ENCODE data around the gene RPS6KB2. TPM values are rescaled to one million over a fixed set of nuclear protein-coding genes. Genes with fewer than 3 reads are reported as not detected.

RPS6KB2 gene
- total and polyA plus RNA-seq, 10 of the 15 experiments (the other 5 are each of a cell fraction or from before 2014, with no cell fraction given) = 0.39 to 101 (median 58.4) TPM

DNA sequence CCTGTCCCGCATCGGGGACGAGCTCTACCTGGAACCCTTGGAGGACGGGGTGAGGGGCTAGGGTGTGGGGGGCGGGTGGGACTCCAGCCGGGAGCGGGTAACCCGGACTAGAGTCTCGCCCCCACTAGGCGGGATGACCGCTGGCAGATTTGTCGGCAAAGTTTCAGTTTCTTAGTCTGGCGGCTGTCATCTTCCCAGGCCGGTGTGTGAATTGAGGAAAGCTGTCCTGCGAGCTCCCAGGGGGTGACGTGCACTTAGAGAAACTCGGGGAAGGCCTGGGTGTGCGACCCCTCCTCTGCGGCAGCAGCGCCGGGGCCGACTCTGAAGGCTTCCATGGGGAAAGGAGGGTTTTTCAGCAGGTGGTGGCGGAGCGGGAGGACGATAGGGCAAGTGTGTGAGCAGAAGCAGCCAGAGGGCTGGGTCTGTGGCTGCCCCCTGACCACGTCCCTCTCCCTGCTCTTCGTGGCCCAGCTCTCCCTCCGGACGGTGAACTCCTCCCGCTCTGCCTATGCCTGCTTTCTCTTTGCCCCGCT lies 36.0 kb upstream of the RPS6KB2 start (continued):
- TF ChIP-seq SIN3A (IDR thresholded peaks at IDR 0.05; ENCODE audit: low read depth, low read length) = no peak
- no peak for TF ChIP-seq GABPA (IDR thresholded peaks at IDR 0.05; ENCODE audit: low read depth)

- H3K36me3 ChIP-seq (ENCODE audit: control insufficient read depth in 2 of 2, insufficient read depth in 2 of 2, low read length in 1 of 2) = peaks cover 13 to 14% of the 10 kb centered on the region in 2 experiments
- H3K4me3 ChIP-seq = no peak overlapping the region
- WGBS (ENCODE audit: insufficient coverage, insufficient replicate concordance, low lambda C conversion rate, missing lambda C conversion rate) = 89% methylated on average over 18 of the region's 18 CpGs
- in situ Hi-C loops (cut with MboI) = no loop called here
- H3K79me2 ChIP-seq (ENCODE audit: control insufficient read depth, insufficient read depth, low read length) = peaks cover 24% of the 10 kb centered on the region
- CTCF ChIA-PET = interaction anchor here (1.8 kb wide), 1 partner anchor 44 kb away, joined by 3 read pairs; the partner anchor contains the start of gene PTPRCAP
- H3K27ac ChIP-seq (ENCODE audit: control insufficient read depth, insufficient read depth) = no peak overlapping the region
- no peak overlapping the region for H3K9ac ChIP-seq (ENCODE audit: control insufficient read depth, insufficient read depth, low read length)
- H4K20me1 ChIP-seq (ENCODE audit: control insufficient read depth, insufficient read depth) = no peaks in the 10 kb centered on the region; the same call in 1 of the 2 replicates
- POLR2A ChIA-PET = interaction anchor here (1.1 to 2.8 kb wide), 3 partner anchors 9 to 93 kb away, joined by 4 to 48 read pairs (median 7); partner anchors contain the start of genes PPP1CA and TBC1D10C
- H2AFZ ChIP-seq (ENCODE audit: control insufficient read depth, low read depth, low read length) = no peak overlapping the region
- intact Hi-C loops (cut with micrococcal nuclease; ENCODE audit: unreplicated experiment) = no loop called here
- no peak for FAIRE-seq
- ATAC-seq = no peak
- H3K9me3 ChIP-seq (replicated peaks; ENCODE audit: control insufficient read depth, insufficient read depth, low read length) = no peaks in the 10 kb centered on the region
- BruUV-seq (replicated peaks) = no TSS peak
- H3K27me3 ChIP-seq (replicated peaks in 1 of 2; ENCODE audit: control insufficient read depth in 2 of 2, insufficient read depth in 2 of 2, low read length in 1 of 2) = no peaks in the 10 kb centered on the region
- peaks cover 10% of the 10 kb centered on the region for H3K4me1 ChIP-seq (ENCODE audit: control insufficient read depth, insufficient read depth, low read length)
- SMC1A ChIA-PET (ENCODE audit: uncharacterized antibody, unreplicated experiment) = interaction anchor here (1.8 to 3.4 kb wide), 2 partner anchors 8 to 41 kb away, joined by 5 to 17 read pairs; partner anchors contain the start of gene PPP1CA
- H3K4me2 ChIP-seq (ENCODE audit: control insufficient read depth, insufficient read depth) = 0 out of 2 replicates have a peak overlapping the region, but pooled peaks have one; percentile 1
- no peak for DNase-seq (ENCODE audit: low read depth, low spot score)
- RAD21 ChIA-PET (ENCODE audit: unreplicated experiment) = interaction anchor here (1.9 kb wide), 1 partner anchor 93 kb away, joined by 5 read pairs; no protein-coding TSS in a partner anchor
- no peak for TF ChIP-seq STAT1 (conservative IDR thresholded peaks at IDR 0.05)
- TF ChIP-seq, protein P1, sequence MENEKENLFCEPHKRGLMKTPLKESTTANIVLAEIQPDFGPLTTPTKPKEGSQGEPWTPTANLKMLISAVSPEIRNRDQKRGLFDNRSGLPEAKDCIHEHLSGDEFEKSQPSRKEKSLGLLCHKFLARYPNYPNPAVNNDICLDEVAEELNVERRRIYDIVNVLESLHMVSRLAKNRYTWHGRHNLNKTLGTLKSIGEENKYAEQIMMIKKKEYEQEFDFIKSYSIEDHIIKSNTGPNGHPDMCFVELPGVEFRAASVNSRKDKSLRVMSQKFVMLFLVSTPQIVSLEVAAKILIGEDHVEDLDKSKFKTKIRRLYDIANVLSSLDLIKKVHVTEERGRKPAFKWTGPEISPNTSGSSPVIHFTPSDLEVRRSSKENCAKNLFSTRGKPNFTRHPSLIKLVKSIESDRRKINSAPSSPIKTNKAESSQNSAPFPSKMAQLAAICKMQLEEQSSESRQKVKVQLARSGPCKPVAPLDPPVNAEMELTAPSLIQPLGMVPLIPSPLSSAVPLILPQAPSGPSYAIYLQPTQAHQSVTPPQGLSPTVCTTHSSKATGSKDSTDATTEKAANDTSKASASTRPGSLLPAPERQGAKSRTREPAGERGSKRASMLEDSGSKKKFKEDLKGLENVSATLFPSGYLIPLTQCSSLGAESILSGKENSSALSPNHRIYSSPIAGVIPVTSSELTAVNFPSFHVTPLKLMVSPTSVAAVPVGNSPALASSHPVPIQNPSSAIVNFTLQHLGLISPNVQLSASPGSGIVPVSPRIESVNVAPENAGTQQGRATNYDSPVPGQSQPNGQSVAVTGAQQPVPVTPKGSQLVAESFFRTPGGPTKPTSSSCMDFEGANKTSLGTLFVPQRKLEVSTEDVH (IDR thresholded peaks at IDR 0.05; ENCODE audit: low read depth, partially characterized antibody) = no peak
- TF ChIP-seq, protein P2, sequence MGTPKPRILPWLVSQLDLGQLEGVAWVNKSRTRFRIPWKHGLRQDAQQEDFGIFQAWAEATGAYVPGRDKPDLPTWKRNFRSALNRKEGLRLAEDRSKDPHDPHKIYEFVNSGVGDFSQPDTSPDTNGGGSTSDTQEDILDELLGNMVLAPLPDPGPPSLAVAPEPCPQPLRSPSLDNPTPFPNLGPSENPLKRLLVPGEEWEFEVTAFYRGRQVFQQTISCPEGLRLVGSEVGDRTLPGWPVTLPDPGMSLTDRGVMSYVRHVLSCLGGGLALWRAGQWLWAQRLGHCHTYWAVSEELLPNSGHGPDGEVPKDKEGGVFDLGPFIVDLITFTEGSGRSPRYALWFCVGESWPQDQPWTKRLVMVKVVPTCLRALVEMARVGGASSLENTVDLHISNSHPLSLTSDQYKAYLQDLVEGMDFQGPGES (IDR thresholded peaks at IDR 0.05) = no peak
- TF ChIP-seq, protein P3, sequence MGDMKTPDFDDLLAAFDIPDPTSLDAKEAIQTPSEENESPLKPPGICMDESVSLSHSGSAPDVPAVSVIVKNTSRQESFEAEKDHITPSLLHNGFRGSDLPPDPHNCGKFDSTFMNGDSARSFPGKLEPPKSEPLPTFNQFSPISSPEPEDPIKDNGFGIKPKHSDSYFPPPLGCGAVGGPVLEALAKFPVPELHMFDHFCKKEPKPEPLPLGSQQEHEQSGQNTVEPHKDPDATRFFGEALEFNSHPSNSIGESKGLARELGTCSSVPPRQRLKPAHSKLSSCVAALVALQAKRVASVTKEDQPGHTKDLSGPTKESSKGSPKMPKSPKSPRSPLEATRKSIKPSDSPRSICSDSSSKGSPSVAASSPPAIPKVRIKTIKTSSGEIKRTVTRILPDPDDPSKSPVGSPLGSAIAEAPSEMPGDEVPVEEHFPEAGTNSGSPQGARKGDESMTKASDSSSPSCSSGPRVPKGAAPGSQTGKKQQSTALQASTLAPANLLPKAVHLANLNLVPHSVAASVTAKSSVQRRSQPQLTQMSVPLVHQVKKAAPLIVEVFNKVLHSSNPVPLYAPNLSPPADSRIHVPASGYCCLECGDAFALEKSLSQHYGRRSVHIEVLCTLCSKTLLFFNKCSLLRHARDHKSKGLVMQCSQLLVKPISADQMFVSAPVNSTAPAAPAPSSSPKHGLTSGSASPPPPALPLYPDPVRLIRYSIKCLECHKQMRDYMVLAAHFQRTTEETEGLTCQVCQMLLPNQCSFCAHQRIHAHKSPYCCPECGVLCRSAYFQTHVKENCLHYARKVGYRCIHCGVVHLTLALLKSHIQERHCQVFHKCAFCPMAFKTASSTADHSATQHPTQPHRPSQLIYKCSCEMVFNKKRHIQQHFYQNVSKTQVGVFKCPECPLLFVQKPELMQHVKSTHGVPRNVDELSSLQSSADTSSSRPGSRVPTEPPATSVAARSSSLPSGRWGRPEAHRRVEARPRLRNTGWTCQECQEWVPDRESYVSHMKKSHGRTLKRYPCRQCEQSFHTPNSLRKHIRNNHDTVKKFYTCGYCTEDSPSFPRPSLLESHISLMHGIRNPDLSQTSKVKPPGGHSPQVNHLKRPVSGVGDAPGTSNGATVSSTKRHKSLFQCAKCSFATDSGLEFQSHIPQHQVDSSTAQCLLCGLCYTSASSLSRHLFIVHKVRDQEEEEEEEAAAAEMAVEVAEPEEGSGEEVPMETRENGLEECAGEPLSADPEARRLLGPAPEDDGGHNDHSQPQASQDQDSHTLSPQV (IDR thresholded peaks at IDR 0.05) = no peak
- TF ChIP-seq SMC3 (IDR thresholded peaks at IDR 0.05; ENCODE audit: borderline replicate concordance, low read length) = no peak
- no peak for TF ChIP-seq PAX8 (IDR thresholded peaks at IDR 0.05)
- TF ChIP-seq MTA2 (IDR thresholded peaks at IDR 0.05; ENCODE audit: low read depth) = no peak
- no peak for TF ChIP-seq MYB (IDR thresholded peaks at IDR 0.05; ENCODE audit: borderline replicate concordance, low read depth, low read length)
- TF ChIP-seq, protein P4, sequence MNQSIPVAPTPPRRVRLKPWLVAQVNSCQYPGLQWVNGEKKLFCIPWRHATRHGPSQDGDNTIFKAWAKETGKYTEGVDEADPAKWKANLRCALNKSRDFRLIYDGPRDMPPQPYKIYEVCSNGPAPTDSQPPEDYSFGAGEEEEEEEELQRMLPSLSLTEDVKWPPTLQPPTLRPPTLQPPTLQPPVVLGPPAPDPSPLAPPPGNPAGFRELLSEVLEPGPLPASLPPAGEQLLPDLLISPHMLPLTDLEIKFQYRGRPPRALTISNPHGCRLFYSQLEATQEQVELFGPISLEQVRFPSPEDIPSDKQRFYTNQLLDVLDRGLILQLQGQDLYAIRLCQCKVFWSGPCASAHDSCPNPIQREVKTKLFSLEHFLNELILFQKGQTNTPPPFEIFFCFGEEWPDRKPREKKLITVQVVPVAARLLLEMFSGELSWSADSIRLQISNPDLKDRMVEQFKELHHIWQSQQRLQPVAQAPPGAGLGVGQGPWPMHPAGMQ (IDR thresholded peaks at IDR 0.05; ENCODE audit: borderline replicate concordance) = no peak
- TF ChIP-seq CBX3 (IDR thresholded peaks at IDR 0.05; ENCODE audit: borderline replicate concordance, low read depth) = no peak
- no peak for TF ChIP-seq TCF12 (IDR thresholded peaks at IDR 0.05; ENCODE audit: low read depth, low read length)
These were observed 34.9 kb upstream of the RPS6KB2 start for GRCh38 chr11:67393437-67393836.
